ENCODE data around the gene RPS15.
A peak's percentile ranks its signal among the peaks of the same experiment; 100 is the strongest.

The RPS15 gene

GRCh38 chr19:1483131-1483978, 45.2 kb downstream of the RPS15 start:
- Histone ChIP-seq H3K9ac (no peak overlapping the region), H3K4me2 (no peak overlapping the region), H3K27ac (no peak overlapping the region), H3K36me3 (peaks cover 5% of the 10 kb centered on the region; the same call in 1 of the 2 replicates), H3K27me3 (no peaks in the 10 kb centered on the region), H4K20me1 (peaks cover 3% of the 10 kb centered on the region), H3K9me3 (no peaks in the 10 kb centered on the region), H3K4me3 (no peak overlapping the region), H3K4me1 (peaks cover 28% of the 10 kb centered on the region)
- TF ChIP-seq Cebpa-rat (IDR thresholded peaks at IDR 0.05) = no peak

GRCh38 chr19:1483979-1484428, 45.8 kb downstream of the RPS15 start:
- no peaks in the 10 kb centered on the region for H3K27me3 ChIP-seq
- H3K36me3 ChIP-seq = peaks cover 5% of the 10 kb centered on the region; the same call in 1 of the 2 replicates
- H3K4me1 ChIP-seq = peaks cover 33% of the 10 kb centered on the region
- no peak overlapping the region for H3K9ac ChIP-seq
- H3K27ac ChIP-seq = no peak overlapping the region
- no peaks in the 10 kb centered on the region for H3K9me3 ChIP-seq
- no peak overlapping the region for H3K4me3 ChIP-seq
- H3K4me2 ChIP-seq = no peak overlapping the region
- no peak for TF ChIP-seq Cebpa-rat (IDR thresholded peaks at IDR 0.05)
- H4K20me1 ChIP-seq = no peaks in the 10 kb centered on the region

- no peak overlapping the region for H3K4me3 ChIP-seq
- H4K20me1 ChIP-seq = peaks cover 6% of the 10 kb centered on the region; the same call in 1 of the 2 replicates
- peaks cover 33% of the 10 kb centered on the region for H3K4me1 ChIP-seq
- no peak overlapping the region for H3K4me2 ChIP-seq
- H3K27ac ChIP-seq = no peak overlapping the region
- H3K27me3 ChIP-seq = peaks cover 3% of the 10 kb centered on the region; the same call in 1 of the 2 replicates
- no peaks in the 10 kb centered on the region for H3K9me3 ChIP-seq
- no peak for TF ChIP-seq Cebpa-rat (IDR thresholded peaks at IDR 0.05)
- H3K36me3 ChIP-seq = peaks cover 5% of the 10 kb centered on the region; the same call in 1 of the 2 replicates
- H3K9ac ChIP-seq = no peak overlapping the region
These were observed 48.8 kb downstream of the RPS15 start for GRCh38 chr19:1486720-1487575.

GRCh38 chr19:1487576-1488281, 49.5 kb downstream of the RPS15 start:
- Histone ChIP-seq H3K36me3 (peaks cover 5% of the 10 kb centered on the region; the same call in 1 of the 2 replicates), H3K4me3 (no peak overlapping the region), H3K4me2 (peak overlapping the region; percentile 97), H3K27me3 (peaks cover 3% of the 10 kb centered on the region; the same call in 1 of the 2 replicates), H3K4me1 (peaks cover 33% of the 10 kb centered on the region), H3K9ac (no peak overlapping the region), H4K20me1 (peaks cover 6% of the 10 kb centered on the region; the same call in 1 of the 2 replicates), H3K27ac (peak overlapping the region; percentile 49; the same call in 1 of the 2 replicates), H3K9me3 (no peaks in the 10 kb centered on the region)
- TF ChIP-seq Cebpa-rat (IDR thresholded peaks at IDR 0.05) = no peak

GRCh38 chr19:1488282-1488601, 50.0 kb downstream of the RPS15 start:
- Histone ChIP-seq H3K9ac (no peak overlapping the region), H3K4me1 (peaks cover 33% of the 10 kb centered on the region), H3K4me2 (peak overlapping the region; percentile 97), H3K4me3 (no peak overlapping the region), H3K9me3 (no peaks in the 10 kb centered on the region), H3K36me3 (peaks cover 5% of the 10 kb centered on the region; the same call in 1 of the 2 replicates), H4K20me1 (peaks cover 6% of the 10 kb centered on the region; the same call in 1 of the 2 replicates), H3K27ac (peak overlapping the region; percentile 49; the same call in 1 of the 2 replicates), H3K27me3 (peaks cover 3% of the 10 kb centered on the region; the same call in 1 of the 2 replicates)
- no peak for TF ChIP-seq Cebpa-rat (IDR thresholded peaks at IDR 0.05)

GRCh38 chr19:1489463-1490310, 51.5 kb downstream of the RPS15 start:
- H3K36me3 ChIP-seq = 0 out of 2 replicates have a peak, but pooled peaks cover 5% of the 10 kb centered on the region
- peak overlapping the region; percentile 72 for H3K4me3 ChIP-seq
- H3K9ac ChIP-seq = peak overlapping the region; percentile 75
- H3K27ac ChIP-seq = peak overlapping the region; percentile 88
- no peaks in the 10 kb centered on the region for H3K9me3 ChIP-seq
- H4K20me1 ChIP-seq = peaks cover 6% of the 10 kb centered on the region; the same call in 1 of the 2 replicates
- no peak for TF ChIP-seq Cebpa-rat (IDR thresholded peaks at IDR 0.05)
- peaks cover 3% of the 10 kb centered on the region; the same call in 1 of the 2 replicates for H3K27me3 ChIP-seq
- H3K4me1 ChIP-seq = peaks cover 33% of the 10 kb centered on the region
- peak overlapping the region; percentile 97 for H3K4me2 ChIP-seq

Measured in BLaER1 (cell line).